Measurements from ENCODE around the gene PAK1IP1. TPM values are rescaled to one million over a fixed set of nuclear protein-coding genes. Genes with fewer than 3 reads are reported as not detected.
"Not testable (repeated sequence)": the region's sequence is repeated elsewhere in the genome, so short reads cannot be mapped to it uniquely, and the experiment has no call there.

PAK1IP1 gene
- polyA plus RNA-seq, 3 donors: 22.9 to 26.0 (median 24.4) TPM

DNA sequence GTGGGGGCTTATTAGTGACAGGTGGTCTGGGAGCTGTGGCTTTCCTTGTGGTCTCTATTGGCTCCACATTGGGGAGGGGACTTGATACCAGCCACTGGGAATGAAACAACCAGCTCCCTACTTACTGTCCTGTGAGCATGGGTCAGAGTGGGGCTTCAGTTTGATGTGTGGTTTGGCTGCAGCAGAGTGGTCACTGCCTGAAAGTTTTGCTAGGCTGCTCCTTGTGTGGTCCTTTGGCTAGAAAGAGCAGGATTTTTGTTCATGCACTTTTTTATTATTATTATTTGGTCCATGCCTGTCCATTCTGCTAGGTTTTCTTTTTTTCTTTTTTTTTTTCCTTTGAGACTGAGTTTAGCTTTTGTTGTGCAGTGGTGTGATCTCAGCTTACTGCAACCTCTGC is 45.3 kb downstream of the PAK1IP1 start:
- no peak for DNase-seq (ENCODE audit: low read depth in 3 of 3, low spot score in 2 of 3)

DNA sequence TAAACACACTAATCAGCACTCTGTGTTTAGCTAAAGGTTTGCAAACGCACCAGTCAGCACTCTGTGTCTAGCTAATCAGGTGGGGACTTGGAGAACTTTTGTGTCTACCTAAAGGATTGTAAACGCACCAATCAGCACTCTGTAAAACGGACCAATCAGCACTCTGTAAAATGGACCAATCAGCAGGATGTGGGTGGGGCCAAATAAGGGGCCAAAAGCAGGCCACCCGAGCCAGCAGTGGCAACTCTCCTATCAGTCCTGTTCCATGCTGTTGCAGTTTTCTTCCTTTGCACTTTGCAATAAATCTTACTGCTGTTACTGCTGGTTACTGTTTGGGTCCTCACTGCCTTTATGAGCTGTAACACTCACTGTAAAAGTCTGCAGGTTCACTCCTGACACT is 46.9 kb downstream of the PAK1IP1 start:
- DNase-seq (ENCODE audit: low read depth in 3 of 3, low spot score in 2 of 3): not testable (repeated sequence)

DNA sequence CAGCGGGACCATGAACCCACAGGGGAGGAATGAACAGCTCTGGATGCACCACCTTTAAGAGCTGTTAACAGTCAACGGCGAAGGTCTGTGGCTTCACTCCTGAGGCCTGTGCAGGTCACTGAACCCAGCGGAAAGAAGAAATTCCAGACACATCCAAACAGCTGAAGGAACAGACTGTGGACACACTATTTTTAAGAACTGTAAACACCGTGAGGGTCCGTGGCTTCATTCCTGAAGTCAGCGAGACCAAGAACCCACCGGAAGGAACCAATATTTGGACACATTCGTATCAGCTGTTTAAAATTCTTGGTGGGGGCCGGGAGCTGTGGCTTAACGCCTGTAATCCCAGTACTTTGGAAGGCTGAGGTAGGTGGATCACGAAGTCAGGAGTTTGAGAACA is 47.5 kb downstream of the PAK1IP1 start:
- no peak for DNase-seq (ENCODE audit: low read depth in 3 of 3, low spot score in 2 of 3)

DNA sequence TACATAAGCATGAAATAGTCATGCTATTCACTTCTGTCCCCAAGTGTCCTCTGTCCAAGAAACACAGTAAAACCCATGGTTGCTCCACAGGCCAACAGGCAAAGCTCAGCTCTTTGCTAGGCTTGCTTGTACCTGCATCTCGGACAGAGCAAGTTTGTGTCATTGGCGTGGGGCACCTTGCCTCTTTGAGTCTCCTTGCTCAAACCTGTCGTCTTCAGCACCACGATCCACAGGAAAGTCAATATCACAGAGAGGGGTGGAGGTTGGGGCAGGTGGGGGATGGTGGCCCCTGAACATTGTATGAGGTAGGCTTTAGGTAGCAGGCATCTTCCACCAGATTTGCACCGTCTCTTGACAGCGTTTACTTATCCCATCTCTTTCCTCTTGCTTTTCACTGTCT is 48.7 kb downstream of the PAK1IP1 start:
- DNase-seq (ENCODE audit: low read depth in 3 of 3, low spot score in 2 of 3): no peak

DNA sequence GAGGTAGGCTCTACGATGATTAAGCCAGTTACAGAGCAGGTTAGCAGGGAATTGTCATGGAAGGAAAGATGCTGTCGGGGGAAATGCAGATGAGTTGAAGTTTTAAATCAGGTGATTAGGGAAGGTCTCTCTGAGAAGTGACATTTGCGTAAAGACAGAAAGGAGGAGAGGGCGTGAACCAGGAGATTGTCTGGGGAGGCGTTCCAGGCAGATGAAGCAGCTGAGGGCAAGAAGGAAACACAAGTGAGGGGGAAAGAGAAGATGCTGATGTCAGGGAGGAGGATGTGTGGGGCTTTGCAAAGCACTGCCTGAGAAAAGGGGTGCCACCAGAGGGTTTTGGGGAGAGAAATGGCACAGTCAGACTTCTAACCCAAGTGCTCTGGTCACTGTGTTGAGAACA is 50.3 kb downstream of the PAK1IP1 start:
- DNase-seq (ENCODE audit: low read depth in 3 of 3, low spot score in 2 of 3): no peak

DNA sequence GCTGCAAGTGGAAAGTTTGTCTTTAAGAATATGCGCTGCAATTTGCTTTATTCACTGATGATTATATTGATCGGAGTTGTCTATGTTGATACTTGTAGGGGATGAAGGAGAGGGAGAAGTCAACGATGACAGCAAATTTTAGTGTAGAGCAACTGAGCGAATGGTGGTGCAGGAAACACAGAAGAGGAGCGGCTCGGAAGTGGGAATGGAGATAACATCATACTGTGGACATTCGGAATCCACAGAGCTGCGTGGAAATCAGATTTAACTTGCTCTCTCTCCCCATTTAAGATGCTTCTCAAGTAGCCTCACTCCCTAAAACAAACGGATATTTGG is 52.1 kb downstream of the PAK1IP1 start:
- no peak for DNase-seq (ENCODE audit: low read depth in 3 of 3, low spot score in 2 of 3)

DNA sequence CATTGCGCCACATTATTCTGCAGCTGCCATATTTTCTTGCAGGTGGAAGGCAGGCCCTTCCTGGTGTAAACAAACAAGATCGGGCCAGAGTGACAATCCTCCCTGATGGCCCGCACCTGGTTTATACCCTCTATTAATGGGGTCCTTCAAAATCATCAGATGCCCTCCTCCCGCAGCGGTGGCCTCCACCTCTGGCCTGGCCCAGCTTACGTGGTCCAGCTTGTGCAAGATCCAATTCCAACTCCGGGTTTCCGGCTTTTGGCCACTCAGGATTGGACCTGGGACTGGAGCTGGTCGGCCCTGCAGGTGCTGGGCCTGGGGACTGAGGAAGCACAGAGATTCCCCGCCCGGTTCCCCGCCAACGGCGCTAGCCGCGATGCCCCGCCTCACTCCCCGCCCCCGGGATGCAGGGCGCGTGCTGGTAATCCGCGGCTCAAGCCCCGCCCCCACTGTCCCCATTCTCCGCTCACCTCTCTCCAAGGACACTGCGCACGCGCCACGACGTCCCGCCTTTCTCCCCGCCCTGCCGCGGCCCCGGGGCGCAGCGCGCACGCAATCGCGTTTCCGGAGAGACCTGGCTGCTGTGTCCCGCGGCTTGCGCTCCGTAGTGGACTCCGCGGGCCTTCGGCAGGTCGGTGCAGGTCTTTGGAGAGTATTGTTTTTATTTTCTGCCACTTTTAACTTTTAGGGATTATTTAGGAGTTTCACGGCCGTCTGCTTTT is 52.6 kb downstream of the PAK1IP1 start, which contains the start of gene TMEM14B:
Gene TMEM14B (plus strand): TSS at position 555 of the 722 bp plus-strand sequence. CDS start 1,441 bp downstream, outside the sequence.
- DNase-seq (ENCODE audit: low read depth in 3 of 3, low spot score in 2 of 3): peak; percentile 87 to 94 (median 94)

DNA sequence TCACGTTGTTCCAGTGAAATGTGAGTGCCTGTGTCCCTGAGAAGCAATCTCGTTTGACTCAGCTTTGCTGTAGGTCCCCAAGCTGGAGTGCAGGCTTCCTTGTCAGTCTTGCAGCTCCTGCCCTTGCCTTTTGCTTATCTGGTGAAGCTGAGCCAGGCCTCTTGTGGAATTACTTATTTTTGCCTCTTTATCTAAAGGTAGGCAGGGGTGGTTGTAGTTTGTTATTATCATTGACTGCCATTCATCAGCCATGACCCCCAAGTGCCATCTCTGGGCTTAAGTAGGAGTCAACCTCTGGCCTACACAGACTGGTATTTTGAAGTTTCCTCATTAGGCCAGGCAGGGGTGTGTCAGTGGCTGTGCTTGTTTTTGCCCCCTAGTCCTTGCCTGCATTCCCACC is 55.0 kb downstream of the PAK1IP1 start:
- DNase-seq (ENCODE audit: low read depth in 3 of 3, low spot score in 2 of 3): no peak

DNA sequence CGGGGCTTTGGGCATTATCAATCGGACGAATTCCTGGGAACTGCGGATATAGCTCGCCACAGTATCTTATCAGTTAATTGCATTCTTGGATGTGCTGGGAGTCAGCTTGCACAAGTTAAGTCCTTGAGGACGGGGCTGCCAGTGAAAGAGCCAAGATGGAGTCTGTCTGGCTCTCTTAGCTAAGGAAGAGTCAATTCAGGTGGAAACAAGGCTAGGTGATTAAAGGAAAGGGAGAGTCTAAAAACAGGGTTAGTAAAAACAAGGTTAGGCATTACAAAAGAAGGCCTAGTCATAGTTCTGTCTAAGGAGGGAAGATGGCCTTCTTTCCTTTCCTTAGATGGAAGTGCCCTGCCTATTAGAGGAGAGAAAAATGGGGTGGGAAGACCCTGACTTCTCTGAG is 55.8 kb downstream of the PAK1IP1 start:
- not testable (repeated sequence) for DNase-seq (ENCODE audit: low read depth in 3 of 3, low spot score in 2 of 3)

DNA sequence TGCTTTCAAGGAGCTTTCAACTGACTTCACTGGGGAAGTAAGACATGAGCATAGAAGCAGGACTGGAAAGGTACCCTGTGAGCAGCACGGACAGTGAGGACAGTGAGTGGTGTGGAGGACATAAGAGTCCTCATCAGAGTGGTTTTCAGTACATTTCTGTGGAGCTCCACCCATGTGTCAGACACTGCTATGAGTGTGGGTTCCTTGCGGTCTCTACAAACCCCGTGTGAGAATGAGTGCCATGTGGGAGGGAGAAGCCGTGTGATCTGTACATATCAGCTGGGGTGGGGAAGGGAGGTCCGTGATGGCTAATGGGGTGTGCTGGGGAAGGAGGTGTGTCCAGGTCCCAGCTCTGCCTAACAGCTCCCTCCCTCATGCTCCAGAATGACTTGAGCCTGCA is 57.0 kb downstream of the PAK1IP1 start:
- DNase-seq (ENCODE audit: low read depth in 3 of 3, low spot score in 2 of 3): not testable (repeated sequence)

DNA sequence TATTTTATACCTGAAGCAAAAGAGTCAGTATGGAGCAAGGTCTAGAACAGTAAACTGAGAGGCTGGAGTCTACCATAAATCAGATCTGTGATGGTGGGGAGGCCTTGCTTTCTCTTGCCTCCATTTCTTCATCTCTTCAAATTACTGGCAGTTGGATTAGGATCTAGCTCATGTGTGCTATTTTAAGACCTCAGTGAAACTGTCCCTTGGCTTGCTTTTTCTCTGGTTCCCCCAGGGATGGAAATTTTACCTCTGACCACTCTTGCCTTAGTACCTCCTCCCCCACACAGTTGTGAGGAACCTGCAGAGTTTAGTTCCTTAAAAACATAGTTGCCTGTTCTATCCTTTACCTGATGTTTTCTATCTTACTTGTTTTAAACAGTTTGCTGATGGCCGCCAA is 61.3 kb downstream of the PAK1IP1 start:
- no peak for DNase-seq (ENCODE audit: low read depth in 3 of 3, low spot score in 2 of 3)

Other genes with a start within 250 kb of the PAK1IP1 start
- 10 to 100 TPM; 17.0 to 18.7 (median 17.3) TPM for gene GCNT2, start 173.6 kb upstream of the PAK1IP1 start, polyA plus RNA-seq (ENCODE audit: insufficient read length in 3 of 3)
- gene C6orf52, start 356 bp upstream of the PAK1IP1 start, polyA plus RNA-seq (ENCODE audit: insufficient read length in 3 of 3): 1 to 10 TPM; 2.6 to 4.9 (median 4.0) TPM
- 100 to 1,000 TPM; 167 to 182 (median 173) TPM for gene TMEM14C, start 28.1 kb downstream of the PAK1IP1 start, polyA plus RNA-seq (ENCODE audit: insufficient read length in 3 of 3)
- gene TMEM14B, start 52.8 kb downstream of the PAK1IP1 start, polyA plus RNA-seq (ENCODE audit: insufficient read length in 3 of 3): 100 to 1,000 TPM; 103 to 106 (median 105) TPM
- 1 to 10 TPM; 1.2 to 1.8 (median 1.4) TPM for gene MAK, start 143.6 kb downstream of the PAK1IP1 start, polyA plus RNA-seq (ENCODE audit: insufficient read length in 3 of 3)
- not detected for gene GCM2, start 187.1 kb downstream of the PAK1IP1 start, polyA plus RNA-seq (ENCODE audit: insufficient read length in 3 of 3)
- gene SYCP2L, start 192.1 kb downstream of the PAK1IP1 start, polyA plus RNA-seq (ENCODE audit: insufficient read length in 3 of 3): 1 to 10 TPM; 3.5 to 4.2 (median 3.5) TPM

Measured in right renal cortex interstitium (tissue), 3 donors.